ENCODE data around the gene POC5. TPM values are rescaled to one million over a fixed set of nuclear protein-coding genes. Genes with fewer than 3 reads are reported as not detected.

POC5 gene
- 1 to 10 TPM; 5.8 to 8.8 TPM for total RNA-seq

- H3K27me3 ChIP-seq, result no peaks in the 10 kb centered on the region
Measured at GRCh38 chr5:75717082-75717922, at the start of gene POC5. TSS of gene POC5 (minus strand) at chr5:75717437. CDS start at chr5:75712937, 4,500 bp downstream.

DNA sequence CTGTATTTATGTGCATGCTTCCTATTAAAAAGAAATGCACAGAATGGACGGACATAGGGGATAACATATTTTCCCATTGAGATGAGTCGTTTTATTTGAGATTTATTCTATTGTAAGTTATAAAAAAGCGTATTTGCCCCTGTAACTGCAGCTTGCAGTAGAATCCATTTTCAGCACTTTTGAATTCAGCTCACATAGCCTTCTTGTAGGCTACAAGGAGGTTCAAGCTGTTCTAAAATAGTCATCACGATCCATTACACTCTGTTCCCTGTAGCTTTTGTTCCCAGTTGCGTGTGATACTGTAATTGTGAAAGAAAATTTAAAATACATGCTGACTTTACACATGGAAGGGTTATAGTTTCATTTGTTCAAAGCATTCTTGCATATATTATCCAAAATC is 40.9 kb upstream of the POC5 start:
- H3K9ac ChIP-seq (ENCODE audit: low read depth in 2 of 2, low read length in 2 of 2), result no peak overlapping the region
- no peaks in the 10 kb centered on the region for H3K4me1 ChIP-seq
- TF ChIP-seq CTCF (IDR thresholded peaks at IDR 0.05), result no peak
- no peaks in the 10 kb centered on the region for H3K36me3 ChIP-seq
- intact Hi-C loops (cut with DNase I), result no loop called here
- H3K27me3 ChIP-seq, result no peaks in the 10 kb centered on the region
- no peak overlapping the region for H3K4me3 ChIP-seq
- H3K9me3 ChIP-seq, result no peaks in the 10 kb centered on the region
- H3K27ac ChIP-seq, result no peak overlapping the region
- DNase-seq, result no peak

More at GRCh38 chr5:75717082-75717922, at the start of gene POC5:
- Histone ChIP-seq H3K9me3 (no peaks in the 10 kb centered on the region), H3K27ac (peak within 1 kb of the TSS; percentile 91), H3K4me1 (no peaks in the 10 kb centered on the region), H3K9ac (ENCODE audit: low read depth in 2 of 2, low read length in 2 of 2) (peak within 1 kb of the TSS; percentile 70 to 92), H3K36me3 (no peaks in the 10 kb centered on the region), H3K4me3 (peak within 1 kb of the TSS; percentile 71)
- intact Hi-C loops (cut with DNase I), result no loop called here
- DNase-seq, result peak; percentile 98
- TF ChIP-seq CTCF (IDR thresholded peaks at IDR 0.05), result no peak

DNA sequence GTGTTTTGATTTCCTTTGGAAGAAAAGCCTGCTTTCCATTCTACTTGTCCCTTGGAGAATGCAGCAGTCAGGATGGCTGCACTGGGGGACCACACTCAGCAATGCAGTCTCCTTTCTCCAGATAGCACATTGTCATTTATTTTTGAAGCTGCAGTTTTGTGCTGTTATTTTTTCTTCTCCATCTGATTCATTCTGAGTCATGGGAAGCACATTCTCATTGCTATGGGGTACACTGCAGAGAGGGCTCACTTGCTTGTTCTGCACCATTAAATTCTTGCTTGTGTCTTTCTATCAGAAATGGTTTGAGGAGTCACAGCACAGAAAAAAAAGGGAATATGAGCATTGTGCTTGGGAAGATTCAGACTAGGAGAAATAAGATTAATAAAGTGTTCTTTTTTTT is 39.7 kb upstream of the POC5 start:
- Histone ChIP-seq H3K9ac (ENCODE audit: low read depth in 2 of 2, low read length in 2 of 2) (no peak overlapping the region), H3K27ac (no peak overlapping the region), H3K36me3 (no peaks in the 10 kb centered on the region), H3K4me1 (no peaks in the 10 kb centered on the region), H3K27me3 (no peaks in the 10 kb centered on the region), H3K4me3 (no peak overlapping the region), H3K9me3 (no peaks in the 10 kb centered on the region)
- intact Hi-C loops (cut with DNase I), result no loop called here
- no peak for DNase-seq
- no peak for TF ChIP-seq CTCF (IDR thresholded peaks at IDR 0.05)

- Histone ChIP-seq H3K36me3 (no peaks in the 10 kb centered on the region), H3K4me1 (no peaks in the 10 kb centered on the region), H3K27me3 (no peaks in the 10 kb centered on the region), H3K9me3 (no peaks in the 10 kb centered on the region), H3K9ac (ENCODE audit: low read depth in 2 of 2, low read length in 2 of 2) (no peak overlapping the region), H3K4me3 (no peak overlapping the region), H3K27ac (no peak overlapping the region)
- intact Hi-C loops (cut with DNase I), result no loop called here
- TF ChIP-seq CTCF (IDR thresholded peaks at IDR 0.05), result no peak
- no peak for DNase-seq
Measured at GRCh38 chr5:75756211-75756610, 39.0 kb upstream of the POC5 start.

DNA sequence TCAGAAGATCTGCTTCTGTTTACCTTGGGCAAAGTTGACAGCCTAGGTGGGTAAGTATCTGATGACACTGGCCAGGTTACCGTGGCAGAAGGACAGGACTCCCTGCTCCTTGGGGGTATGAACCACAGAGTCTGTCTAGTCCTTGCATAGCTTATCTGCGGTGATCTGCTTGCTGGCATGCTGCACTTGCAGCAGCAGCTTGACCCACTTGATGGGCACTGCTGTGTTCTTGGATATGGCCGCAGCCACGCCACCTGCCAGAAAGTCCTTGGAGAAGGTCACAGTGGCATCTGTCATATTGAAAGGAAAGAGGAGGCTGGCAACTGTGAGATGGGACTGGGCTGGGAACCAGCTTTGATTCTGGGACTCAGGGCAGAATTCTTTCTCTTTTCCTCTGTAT is 35.9 kb upstream of the POC5 start:
- intact Hi-C loops (cut with DNase I), result no loop called here
- Histone ChIP-seq H3K36me3 (no peaks in the 10 kb centered on the region), H3K9me3 (no peaks in the 10 kb centered on the region), H3K27me3 (no peaks in the 10 kb centered on the region), H3K4me3 (no peak overlapping the region), H3K27ac (no peak overlapping the region), H3K9ac (ENCODE audit: low read depth in 2 of 2, low read length in 2 of 2) (no peak overlapping the region), H3K4me1 (no peaks in the 10 kb centered on the region)
- no peak for TF ChIP-seq CTCF (IDR thresholded peaks at IDR 0.05)
- DNase-seq, result no peak

Data from colonic mucosa (tissue), 4 donors.